ENCODE measurements around the gene DIP2A.

- TF ChIP-seq GATA2 (IDR thresholded peaks at IDR 0.05; ENCODE audit: low read depth, low read length) (no peak), GATA3 (IDR thresholded peaks at IDR 0.05; ENCODE audit: low read depth, low read length) (no peak)
These were observed 109.9 kb downstream of the DIP2A start for GRCh38 chr21:46568562-46568961.

Data from SH-SY5Y (cell line).